Activated naive CD8-positive, alpha-beta T cell treated with anti-CD3 and anti-CD28 coated beads, Interleukin-2, amount 10 ng/mL, durations not matched to agents 7 days and 5 days (primary cell): Measurements from ENCODE around the gene HCRTR1. TPM values are rescaled to one million over a fixed set of nuclear protein-coding genes. Genes with fewer than 3 reads are reported as not detected.

Experiments used
- ATAC-seq: fragments of 150-1000 bp; cut with Tn5 transposase; one replicate; pipeline ENCODE4 v1.10.0; 2021; ENCODE audit warnings: low read depth, moderate library complexity
- POLR2A ChIA-PET: fragments of 350-600 bp; sonication (Branson Sonifier 250); formaldehyde crosslinking; loops from one replicate; lab custom pipeline; 2021; ENCODE audit warnings: antibody characterized with exemption; lab: Charles Lee
- DNase-seq: peaks from one replicate; pipeline ENCODE4 v3.0.0; 2021
- H3K27ac Mint-ChIP-seq: one replicate; pipeline ENCODE4 v1.8.0; 2022; ENCODE audit warnings: mild to moderate bottlenecking, mixed read lengths
- H3K27me3 Mint-ChIP-seq: one replicate; pipeline ENCODE4 v1.8.0; 2022; ENCODE audit warnings: mild to moderate bottlenecking, moderate library complexity, mixed read lengths
- H3K36me3 Mint-ChIP-seq: one replicate; pipeline ENCODE4 v1.8.0; 2021; ENCODE audit warnings: mild to moderate bottlenecking, mixed read lengths
- H3K4me1 Mint-ChIP-seq: one replicate; pipeline ENCODE4 v1.8.0; 2021; ENCODE audit warnings: mixed read lengths
- H3K4me3 Mint-ChIP-seq: one replicate; pipeline ENCODE4 v1.8.0; 2022; ENCODE audit warnings: mild to moderate bottlenecking, moderate library complexity, mixed read lengths
- H3K9me3 Mint-ChIP-seq: one replicate; pipeline ENCODE4 v1.8.0; 2021; ENCODE audit warnings: mixed read lengths
- total RNA-seq, 2 experiments: library from RNA; stranded (reverse); gene quantifications; one replicate each; pipeline ENCODE4 v1.2.3, GENCODE V29; 2021

The HCRTR1 gene
- total RNA-seq, 2 experiments from 2014 or later: not detected

DNA sequence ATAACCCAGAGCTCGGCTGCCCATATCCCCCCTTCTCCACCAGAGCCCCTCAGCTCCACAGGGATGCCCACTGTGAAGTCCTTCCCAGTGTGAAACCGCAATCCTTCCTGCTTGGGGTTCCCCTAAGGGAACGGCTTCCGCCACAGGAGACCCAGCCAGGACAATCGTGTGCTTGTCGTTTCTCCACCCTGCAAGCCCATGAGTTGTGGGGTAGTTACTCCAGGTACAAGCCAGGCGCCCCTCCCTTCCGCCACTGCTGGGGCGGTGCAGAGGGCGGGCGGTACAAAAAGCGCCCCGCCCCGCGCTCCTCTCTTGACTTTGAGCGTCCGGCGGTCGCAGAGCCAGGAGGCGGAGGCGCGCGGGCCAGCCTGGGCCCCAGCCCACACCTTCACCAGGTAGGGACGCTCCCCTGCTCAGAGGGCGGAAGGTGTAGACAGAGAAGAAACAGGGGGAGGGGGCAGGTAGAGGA, 41.3 kb upstream of the HCRTR1 start, which contains the start of gene TINAGL1:
TINAGL1 (plus strand) TSS at position 315 of the 469 bp plus-strand sequence. CDS start 634 bp downstream, outside the sequence.
- ATAC-seq (peak; percentile 23), DNase-seq (no peak)
- H3K9me3 Mint-ChIP-seq: no peaks in the 10 kb centered on the region
- POLR2A ChIA-PET: no interaction called here
- no peak within 1 kb of the TSS for H3K27ac Mint-ChIP-seq
- peaks cover 9% of the 10 kb centered on the region for H3K27me3 Mint-ChIP-seq
- H3K36me3 Mint-ChIP-seq: no peaks in the 10 kb centered on the region
- no peak within 1 kb of the TSS for H3K4me3 Mint-ChIP-seq
- H3K4me1 Mint-ChIP-seq: no peaks in the 10 kb centered on the region

DNA sequence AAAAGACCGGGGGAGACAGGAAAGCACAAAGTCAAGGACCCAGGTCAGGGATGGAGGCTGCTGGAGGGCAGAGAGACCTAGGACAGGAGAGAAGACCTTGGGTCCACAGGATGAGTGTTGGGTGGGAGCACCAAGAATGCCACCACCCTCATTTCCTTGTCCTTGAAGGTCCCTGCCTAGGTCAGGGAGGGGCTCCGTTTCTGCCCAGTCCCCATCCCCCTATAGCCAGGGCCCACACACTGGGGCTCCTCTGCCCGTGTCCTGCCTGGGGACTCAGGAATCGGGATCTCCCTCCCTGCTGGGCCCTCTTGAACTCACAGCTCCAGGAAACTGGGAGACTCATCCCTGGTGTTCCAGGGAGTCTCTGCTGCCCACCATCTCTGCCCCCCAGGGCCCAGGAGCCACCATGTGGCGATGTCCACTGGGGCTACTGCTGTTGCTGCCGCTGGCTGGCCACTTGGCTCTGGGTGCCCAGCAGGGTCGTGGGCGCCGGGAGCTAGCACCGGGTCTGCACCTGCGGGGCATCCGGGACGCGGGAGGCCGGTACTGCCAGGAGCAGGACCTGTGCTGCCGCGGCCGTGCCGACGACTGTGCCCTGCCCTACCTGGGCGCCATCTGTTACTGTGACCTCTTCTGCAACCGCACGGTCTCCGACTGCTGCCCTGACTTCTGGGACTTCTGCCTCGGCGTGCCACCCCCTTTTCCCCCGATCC, 40.6 kb upstream of the HCRTR1 start:
- Mint-ChIP-seq H3K4me1 (no peaks in the 10 kb centered on the region), H3K36me3 (no peaks in the 10 kb centered on the region), H3K27ac (no peak overlapping the region), H3K27me3 (peaks cover 9% of the 10 kb centered on the region), H3K4me3 (no peak overlapping the region), H3K9me3 (no peaks in the 10 kb centered on the region)
- POLR2A ChIA-PET: no interaction called here
- DNase-seq (no peak), ATAC-seq (no peak)

DNA sequence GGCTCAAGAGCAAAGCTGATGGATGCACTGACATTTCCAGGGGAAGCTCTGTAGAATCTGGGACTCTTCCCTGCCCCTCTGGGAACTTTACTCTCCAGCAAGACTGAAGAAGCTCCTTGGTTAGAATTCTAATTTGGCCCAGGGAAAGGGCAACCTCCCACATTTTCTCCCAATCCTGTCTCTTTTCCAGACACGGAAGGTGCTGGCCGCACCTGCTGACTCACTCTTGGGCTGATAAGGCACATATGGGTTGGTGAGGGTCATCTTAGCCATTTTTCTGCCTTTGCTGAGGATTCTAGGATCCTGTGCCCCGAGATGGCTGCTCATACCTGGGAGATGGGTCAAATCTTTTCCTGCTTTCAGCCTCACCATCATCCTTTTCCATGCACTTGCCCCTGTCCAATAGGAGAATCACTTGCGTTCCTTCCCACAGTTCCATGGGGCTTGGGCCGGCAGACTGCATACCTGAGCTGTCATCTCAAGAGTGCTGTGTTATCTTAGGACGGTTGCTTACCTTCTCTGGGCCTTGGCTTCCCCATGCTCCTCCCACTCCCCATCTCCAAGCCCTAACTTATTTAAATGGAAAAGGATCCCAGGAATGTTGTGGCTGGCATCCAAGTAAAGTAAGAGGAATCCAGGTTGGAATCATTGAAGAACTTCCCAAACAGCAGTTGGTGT, 39.8 kb upstream of the HCRTR1 start:
- ATAC-seq (no peak), DNase-seq (no peak)
- Mint-ChIP-seq H3K27ac (no peak overlapping the region), H3K4me1 (no peaks in the 10 kb centered on the region), H3K4me3 (no peak overlapping the region), H3K36me3 (no peaks in the 10 kb centered on the region), H3K9me3 (no peaks in the 10 kb centered on the region), H3K27me3 (peaks cover 8% of the 10 kb centered on the region)
- POLR2A ChIA-PET: interaction anchor here (0.5 kb wide), 1 partner anchor 1135 kb away, joined by 3 read pairs; no protein-coding TSS in a partner anchor

DNA sequence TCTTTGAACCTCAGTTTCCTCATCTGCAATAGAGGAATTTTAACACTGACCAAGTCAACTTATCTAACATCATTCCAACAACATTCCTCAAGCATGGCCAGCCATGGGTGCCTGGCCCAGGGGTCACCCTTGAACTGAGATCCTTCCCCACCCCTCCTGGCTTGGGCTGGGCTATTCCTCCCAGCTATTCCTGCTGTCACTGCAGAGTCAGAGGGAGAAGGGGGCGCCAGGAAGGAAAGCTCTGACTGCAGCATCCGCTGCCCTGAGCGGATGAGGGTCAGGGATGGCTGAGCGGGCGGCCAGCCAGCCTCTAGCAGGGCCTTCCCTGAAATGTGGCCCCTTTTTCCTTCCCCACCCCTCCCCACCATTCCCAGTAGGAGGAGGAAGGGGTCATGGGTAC, 38.1 kb upstream of the HCRTR1 start:
- no peak for DNase-seq
- no peak for ATAC-seq
- Mint-ChIP-seq H3K4me1 (no peaks in the 10 kb centered on the region), H3K4me3 (no peak overlapping the region), H3K27ac (no peak overlapping the region), H3K9me3 (no peaks in the 10 kb centered on the region), H3K27me3 (peaks cover 8% of the 10 kb centered on the region), H3K36me3 (no peaks in the 10 kb centered on the region)
- POLR2A ChIA-PET: no interaction called here

DNA sequence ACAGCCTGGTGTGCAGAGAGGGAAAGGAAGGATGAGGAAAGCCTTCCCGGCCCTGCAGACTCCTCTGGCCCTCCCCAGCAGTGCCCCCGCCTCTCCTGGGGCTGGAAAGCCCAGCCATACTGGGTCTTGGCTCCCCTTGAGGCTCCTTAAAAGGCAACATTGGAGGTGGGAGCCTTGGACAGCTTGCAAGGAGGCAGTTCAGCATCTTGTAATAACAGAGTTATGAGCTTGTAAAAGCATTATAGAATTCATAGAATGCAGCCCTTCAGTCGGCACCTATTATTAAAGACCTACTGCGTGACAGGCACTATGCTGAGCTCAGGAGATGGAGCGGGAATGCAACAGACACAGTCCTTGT, 37.0 kb upstream of the HCRTR1 start:
- no peaks in the 10 kb centered on the region for H3K36me3 Mint-ChIP-seq
- peaks cover 8% of the 10 kb centered on the region for H3K27me3 Mint-ChIP-seq
- no peaks in the 10 kb centered on the region for H3K9me3 Mint-ChIP-seq
- H3K4me1 Mint-ChIP-seq: no peaks in the 10 kb centered on the region
- no peak for ATAC-seq
- POLR2A ChIA-PET: no interaction called here
- H3K4me3 Mint-ChIP-seq: no peak overlapping the region
- DNase-seq: no peak
- H3K27ac Mint-ChIP-seq: no peak overlapping the region

DNA sequence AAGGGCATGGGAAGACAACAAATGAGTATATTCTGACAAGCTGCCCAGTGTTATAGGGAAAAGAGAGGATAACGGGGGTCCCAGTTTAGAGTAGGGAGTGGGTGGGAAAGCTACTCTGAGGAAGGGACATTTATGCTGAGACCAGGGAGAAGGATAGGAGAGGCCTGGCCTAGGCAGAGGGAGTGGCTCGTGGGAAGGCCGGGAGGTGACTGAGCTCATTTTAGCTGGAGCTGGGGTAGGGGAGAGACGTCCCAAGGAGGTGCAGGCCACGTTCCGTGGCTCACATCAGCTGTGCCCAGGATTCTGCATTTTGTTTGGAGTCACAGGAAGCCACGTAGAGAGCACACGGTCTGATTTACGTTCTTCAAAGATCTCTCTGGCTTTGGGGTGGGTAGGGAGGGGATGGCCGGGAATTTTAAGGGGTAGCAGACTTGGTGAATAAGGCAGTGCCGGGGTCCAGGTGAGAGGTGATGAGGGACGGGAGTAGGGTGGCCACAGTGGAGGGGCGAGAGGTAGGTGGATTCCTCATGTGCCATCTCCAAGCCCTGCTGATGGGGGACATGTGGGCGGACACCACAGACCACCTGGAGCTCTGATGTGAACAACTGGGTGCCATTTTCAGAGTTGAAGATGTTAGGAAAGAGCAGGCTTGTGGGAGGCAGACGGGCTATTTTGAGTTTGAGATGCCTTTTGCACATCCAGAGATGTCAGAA, 36.4 kb upstream of the HCRTR1 start:
- H3K4me3 Mint-ChIP-seq: no peak overlapping the region
- ATAC-seq (no peak), DNase-seq (no peak)
- peaks cover 8% of the 10 kb centered on the region for H3K27me3 Mint-ChIP-seq
- no peak overlapping the region for H3K27ac Mint-ChIP-seq
- POLR2A ChIA-PET: no interaction called here
- no peaks in the 10 kb centered on the region for H3K36me3 Mint-ChIP-seq
- no peaks in the 10 kb centered on the region for H3K4me1 Mint-ChIP-seq
- no peaks in the 10 kb centered on the region for H3K9me3 Mint-ChIP-seq

DNA sequence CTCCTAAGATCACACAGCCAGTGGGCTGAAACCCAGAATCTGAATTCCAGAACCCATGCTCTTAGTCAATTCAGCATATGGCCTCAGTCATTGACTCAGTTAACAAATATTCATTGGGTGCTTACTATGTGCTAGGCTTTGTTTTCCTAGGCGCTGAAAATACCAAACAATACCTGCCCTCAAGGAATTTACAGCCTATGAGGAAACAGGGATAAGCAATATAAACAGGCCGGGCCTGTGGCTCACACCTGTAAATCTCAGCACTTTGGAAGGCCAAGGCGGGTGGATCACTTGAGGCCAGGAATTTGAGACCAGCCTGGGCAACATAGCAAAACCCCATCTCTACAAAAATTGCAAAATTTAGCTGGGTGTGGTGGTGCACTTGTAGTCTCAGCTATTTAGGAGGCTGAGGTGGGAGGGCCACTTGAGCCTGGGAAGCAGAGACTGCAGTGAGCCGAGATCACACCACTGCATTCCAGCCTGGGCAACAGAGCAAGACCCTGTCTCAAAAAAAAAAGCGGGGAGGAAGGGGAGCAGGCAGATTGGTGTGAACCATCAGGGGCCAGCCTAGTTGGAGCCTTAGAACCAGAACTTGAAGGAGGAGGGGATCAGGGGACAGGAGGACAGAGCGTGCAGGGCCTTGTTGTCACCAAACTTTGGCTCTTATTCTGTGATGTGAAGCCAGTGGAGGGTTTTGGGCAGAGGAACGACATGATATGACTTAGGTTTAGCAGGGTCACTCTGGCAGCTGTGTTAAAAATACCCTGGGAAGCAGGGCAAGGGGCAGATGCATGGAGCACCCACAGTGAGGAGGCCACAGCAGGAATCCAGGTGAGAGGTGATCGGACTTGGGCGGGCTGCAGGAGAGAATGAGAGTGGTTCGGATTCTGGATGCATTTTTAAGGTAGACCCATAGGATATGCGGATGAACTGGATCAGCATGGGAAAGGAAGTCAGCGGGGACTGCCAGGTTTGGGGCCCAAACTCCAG, 35.4 kb upstream of the HCRTR1 start:
- Mint-ChIP-seq H3K27ac (no peak overlapping the region), H3K4me1 (no peaks in the 10 kb centered on the region), H3K4me3 (no peak overlapping the region), H3K9me3 (no peaks in the 10 kb centered on the region), H3K27me3 (peaks cover 6% of the 10 kb centered on the region), H3K36me3 (no peaks in the 10 kb centered on the region)
- no peak for ATAC-seq
- no peak for DNase-seq
- POLR2A ChIA-PET: no interaction called here

DNA sequence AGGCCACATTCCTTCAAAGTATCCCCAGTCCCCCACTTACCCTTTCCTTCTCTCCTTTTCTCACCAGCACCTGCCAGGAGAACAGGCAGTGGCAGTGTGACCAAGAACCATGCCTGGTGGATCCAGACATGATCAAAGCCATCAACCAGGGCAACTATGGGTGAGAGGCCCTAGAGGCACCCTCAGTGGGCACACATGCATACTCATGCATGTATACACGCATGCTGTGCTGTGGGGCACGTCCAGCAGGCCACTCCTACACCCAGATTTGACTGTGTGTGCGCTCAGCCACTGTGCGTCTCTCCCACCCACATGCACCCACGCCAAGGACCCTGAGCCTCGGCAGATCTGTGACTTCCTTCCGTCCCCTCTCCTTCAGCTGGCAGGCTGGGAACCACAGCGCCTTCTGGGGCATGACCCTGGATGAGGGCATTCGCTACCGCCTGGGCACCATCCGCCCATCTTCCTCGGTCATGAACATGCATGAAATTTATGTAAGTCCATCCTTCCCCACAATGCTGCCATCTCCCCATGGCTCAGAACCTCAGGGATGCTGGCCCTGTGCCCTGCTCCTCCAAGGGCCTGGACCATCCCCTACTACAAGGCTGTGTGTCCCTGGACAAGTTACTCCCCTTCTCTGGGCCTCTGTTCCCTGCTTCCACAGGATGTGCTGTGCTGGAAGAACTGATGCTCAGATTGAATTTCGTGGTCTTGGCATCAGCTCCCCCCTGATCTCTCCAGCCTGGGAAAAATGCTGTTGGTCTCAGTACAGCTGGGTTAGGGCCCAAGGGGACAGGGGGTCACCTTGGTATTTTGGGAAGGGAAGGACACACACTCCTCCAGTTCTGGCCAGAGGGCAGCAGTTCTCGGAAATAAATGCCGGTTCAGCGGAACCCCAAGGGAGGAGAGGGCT, 34.2 kb upstream of the HCRTR1 start:
- no peak for ATAC-seq

DNA sequence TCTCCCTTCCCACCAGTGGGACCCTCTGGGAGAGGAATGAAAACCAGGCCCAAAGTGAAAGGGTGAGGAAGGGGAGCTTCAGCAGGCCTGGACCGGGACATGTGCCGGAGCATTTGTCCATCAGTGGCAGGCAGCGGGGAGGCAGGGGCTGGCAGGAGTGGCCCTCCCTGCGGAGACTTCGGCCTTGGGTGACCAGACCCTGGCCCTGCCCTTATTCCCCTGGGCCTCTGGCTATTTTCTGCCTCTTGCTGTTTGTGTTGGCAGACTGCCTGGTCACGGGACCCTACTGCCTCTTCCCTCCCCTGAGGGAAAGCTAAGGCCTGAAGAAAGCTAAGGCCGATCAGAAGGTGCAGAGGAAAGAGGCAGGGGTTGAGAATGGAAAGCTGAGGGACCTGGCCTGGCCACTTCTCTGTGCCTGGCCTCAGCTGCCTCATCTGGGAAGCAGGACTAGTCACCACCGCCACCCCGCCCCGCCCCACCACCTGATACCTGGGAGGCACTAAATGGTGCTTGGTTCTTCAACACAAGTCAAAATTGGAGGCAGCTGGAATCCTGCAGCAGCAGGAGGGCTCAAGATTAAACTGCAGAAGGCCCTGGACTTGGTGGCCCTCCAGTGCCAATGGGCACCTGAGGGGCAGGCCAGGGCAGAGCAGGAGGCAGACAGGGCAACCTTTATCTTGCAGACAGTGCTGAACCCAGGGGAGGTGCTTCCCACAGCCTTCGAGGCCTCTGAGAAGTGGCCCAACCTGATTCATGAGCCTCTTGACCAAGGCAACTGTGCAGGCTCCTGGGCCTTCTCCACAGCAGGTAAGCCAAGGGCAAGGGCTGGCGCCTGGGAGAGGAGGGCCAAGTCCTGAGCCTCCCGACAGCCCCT, 33.3 kb upstream of the HCRTR1 start:
- H3K9me3 Mint-ChIP-seq: no peaks in the 10 kb centered on the region
- ATAC-seq: no peak
- H3K36me3 Mint-ChIP-seq: no peaks in the 10 kb centered on the region
- peaks cover 2% of the 10 kb centered on the region for H3K4me1 Mint-ChIP-seq
- H3K4me3 Mint-ChIP-seq: no peak overlapping the region
- no peak overlapping the region for H3K27ac Mint-ChIP-seq
- peaks cover 9% of the 10 kb centered on the region for H3K27me3 Mint-ChIP-seq
- POLR2A ChIA-PET: no interaction called here
- DNase-seq: no peak

More for the DNA sequence above, 34.2 kb upstream of the HCRTR1 start:
- Mint-ChIP-seq H3K4me3 (no peak overlapping the region), H3K27me3 (peaks cover 6% of the 10 kb centered on the region), H3K4me1 (no peaks in the 10 kb centered on the region), H3K36me3 (no peaks in the 10 kb centered on the region), H3K27ac (no peak overlapping the region), H3K9me3 (no peaks in the 10 kb centered on the region)
- POLR2A ChIA-PET: no interaction called here
- DNase-seq: no peak

DNA sequence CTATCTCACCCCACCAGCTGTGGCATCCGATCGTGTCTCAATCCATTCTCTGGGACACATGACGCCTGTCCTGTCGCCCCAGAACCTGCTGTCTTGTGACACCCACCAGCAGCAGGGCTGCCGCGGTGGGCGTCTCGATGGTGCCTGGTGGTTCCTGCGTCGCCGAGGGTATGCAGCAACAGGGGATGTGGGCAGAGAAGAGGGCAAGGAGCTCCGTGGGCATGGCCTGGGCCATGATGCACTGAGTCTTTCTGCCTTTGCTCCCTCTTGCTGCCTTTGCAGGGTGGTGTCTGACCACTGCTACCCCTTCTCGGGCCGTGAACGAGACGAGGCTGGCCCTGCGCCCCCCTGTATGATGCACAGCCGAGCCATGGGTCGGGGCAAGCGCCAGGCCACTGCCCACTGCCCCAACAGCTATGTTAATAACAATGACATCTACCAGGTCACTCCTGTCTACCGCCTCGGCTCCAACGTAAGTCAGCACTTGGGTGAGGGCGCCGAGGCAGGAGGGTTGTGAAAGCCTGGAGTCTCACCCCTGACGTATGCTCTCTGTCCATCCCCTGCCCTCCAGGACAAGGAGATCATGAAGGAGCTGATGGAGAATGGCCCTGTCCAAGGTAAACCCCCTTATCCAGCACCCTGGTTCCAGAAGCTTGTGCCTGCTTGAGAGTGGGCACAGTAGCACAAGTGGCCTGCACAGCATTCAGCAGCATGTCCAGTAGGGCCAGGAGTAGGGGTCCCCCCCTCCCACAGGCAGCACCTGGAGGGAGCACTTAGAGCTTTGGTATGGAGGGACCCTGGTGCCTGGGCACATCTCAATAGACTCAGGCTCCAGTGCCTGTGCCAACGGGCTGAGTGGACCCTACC, 32.4 kb upstream of the HCRTR1 start:
- peaks cover 14% of the 10 kb centered on the region for H3K27me3 Mint-ChIP-seq
- ATAC-seq: no peak
- H3K4me3 Mint-ChIP-seq: no peak overlapping the region
- H3K9me3 Mint-ChIP-seq: no peaks in the 10 kb centered on the region
- H3K36me3 Mint-ChIP-seq: no peaks in the 10 kb centered on the region
- H3K27ac Mint-ChIP-seq: no peak overlapping the region
- DNase-seq: no peak
- POLR2A ChIA-PET: no interaction called here
- H3K4me1 Mint-ChIP-seq: peaks cover 3% of the 10 kb centered on the region
